Fibroblast of mammary gland (primary cell): Measurements from ENCODE around the gene SMAD3.

Source experiments
- DNase-seq: peaks from one replicate; pipeline ENCODE4 v3.0.0-alpha.2; 2010; ENCODE audit warnings: low read depth
- H3K4me3 ChIP-seq: 2 replicates; pipeline ENCODE4 v1.5.1; 2011; ENCODE audit warnings: low read depth, mild to moderate bottlenecking, low read length, moderate library complexity; ENCODE audit not compliant: control insufficient read depth
- TF ChIP-seq, protein P1 (sequence below): conservative IDR thresholded peaks from 2 replicates; pipeline ENCODE4 v1.5.1; 2011; ENCODE audit warnings: low read depth, low read length, inconsistent platforms; ENCODE audit not compliant: control insufficient read depth, insufficient read depth

Gene SMAD3

DNA sequence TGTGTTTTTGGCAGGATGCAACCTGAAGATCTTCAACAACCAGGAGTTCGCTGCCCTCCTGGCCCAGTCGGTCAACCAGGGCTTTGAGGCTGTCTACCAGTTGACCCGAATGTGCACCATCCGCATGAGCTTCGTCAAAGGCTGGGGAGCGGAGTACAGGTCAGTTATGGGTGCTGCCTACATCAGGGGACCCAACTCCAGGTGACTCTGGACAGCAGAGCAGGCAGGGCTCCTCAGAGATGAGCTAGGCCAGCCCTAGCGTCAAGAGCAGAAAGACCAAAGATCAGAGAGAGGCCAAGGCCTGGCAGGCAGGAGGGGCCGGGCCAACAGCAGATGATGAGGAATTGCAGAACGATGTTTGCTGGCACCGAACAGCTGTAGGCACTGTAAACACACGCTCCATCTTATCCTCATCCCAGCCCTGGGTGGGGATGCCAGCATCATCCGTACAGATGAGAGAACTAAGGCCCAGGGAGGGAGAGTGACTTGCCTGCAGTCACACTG lies 122.0 kb downstream of the SMAD3 start:
- TF ChIP-seq, protein P1, sequence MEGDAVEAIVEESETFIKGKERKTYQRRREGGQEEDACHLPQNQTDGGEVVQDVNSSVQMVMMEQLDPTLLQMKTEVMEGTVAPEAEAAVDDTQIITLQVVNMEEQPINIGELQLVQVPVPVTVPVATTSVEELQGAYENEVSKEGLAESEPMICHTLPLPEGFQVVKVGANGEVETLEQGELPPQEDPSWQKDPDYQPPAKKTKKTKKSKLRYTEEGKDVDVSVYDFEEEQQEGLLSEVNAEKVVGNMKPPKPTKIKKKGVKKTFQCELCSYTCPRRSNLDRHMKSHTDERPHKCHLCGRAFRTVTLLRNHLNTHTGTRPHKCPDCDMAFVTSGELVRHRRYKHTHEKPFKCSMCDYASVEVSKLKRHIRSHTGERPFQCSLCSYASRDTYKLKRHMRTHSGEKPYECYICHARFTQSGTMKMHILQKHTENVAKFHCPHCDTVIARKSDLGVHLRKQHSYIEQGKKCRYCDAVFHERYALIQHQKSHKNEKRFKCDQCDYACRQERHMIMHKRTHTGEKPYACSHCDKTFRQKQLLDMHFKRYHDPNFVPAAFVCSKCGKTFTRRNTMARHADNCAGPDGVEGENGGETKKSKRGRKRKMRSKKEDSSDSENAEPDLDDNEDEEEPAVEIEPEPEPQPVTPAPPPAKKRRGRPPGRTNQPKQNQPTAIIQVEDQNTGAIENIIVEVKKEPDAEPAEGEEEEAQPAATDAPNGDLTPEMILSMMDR = no peak
- no peak overlapping the region for H3K4me3 ChIP-seq
- no peak for DNase-seq

- TF ChIP-seq, protein P1 = no peak
- DNase-seq = peak; percentile 97
- H3K4me3 ChIP-seq = no peak overlapping the region
These were observed 123.3 kb downstream of the SMAD3 start for GRCh38 chr15:67188551-67189218.

DNA sequence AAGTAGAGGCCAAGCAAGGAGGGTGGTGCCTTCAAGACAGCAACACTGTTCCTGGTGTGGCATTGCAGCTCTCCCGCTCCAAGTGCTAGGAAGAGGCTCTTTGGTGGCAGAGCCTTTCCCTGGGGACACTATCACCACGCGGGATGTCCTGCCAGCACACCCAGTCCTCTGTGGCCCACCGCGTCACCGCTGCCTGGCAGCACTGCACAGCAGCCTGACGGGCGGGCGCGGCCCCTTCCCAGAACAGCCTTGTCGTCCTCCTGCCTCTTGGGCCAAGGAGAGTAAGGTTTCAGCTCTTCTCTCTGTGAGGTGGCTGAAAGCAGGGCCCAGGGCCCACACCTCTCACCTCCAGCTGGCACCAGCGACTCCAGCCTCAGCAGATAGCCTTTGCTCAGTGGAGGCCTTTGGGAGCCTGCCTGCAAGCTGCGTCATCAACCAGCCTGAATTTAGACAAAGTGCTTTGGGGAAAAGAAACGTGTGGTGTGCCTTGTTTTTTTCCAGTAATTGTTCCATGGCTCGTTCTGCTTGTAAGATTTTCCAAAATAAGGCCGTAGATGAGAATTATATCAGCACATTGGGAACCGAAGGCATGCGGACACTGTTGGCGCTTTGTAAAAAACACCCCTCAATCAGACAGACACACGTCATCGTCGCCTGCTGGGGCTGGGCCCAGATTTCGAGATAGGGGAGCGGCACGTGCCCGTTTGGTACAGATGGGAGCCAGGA lies 124.1 kb downstream of the SMAD3 start:
- TF ChIP-seq, protein P1 = no peak
- no peak overlapping the region for H3K4me3 ChIP-seq
- DNase-seq = peak; percentile 69

GRCh38 chr15:67190326-67190725 lies 124.9 kb downstream of the SMAD3 start:
- no peak for DNase-seq

GRCh38 chr15:67190813-67191212 lies 125.4 kb downstream of the SMAD3 start:
- TF ChIP-seq, protein P1 = no peak
- H3K4me3 ChIP-seq = no peak overlapping the region
- DNase-seq = no peak

More at GRCh38 chr15:67190326-67190725, 124.9 kb downstream of the SMAD3 start:
- no peak overlapping the region for H3K4me3 ChIP-seq
- TF ChIP-seq, protein P1 = no peak

DNA sequence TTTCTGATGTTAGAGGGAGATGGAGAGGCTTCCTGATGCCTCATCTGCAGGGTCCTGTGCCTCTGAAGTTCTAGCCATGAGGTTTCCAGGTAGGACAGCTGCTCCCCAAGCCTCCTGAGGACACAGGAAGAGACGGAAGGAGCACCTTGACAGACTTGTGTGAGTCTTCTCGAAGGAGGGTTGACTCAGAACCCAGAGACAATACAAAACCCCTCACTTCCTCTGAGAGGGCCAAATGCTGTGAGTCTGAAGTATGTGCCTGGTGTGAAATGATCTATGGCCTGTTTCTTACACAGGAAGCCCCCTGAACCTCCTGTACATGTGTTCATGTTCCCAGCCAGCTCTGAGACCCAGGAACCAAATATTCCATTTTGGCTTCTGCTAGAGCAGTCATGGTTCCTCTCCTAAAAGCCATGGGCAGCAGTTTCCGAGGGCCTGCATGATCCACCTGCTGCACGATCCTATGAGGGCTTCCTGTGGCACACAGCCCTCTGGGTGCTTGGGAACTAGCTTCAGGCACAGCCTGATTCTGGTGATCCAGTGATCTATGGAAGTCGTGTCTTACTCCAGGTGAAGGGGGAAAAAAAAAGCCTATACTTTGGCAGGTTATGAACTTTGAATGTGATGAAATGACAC lies 126.9 kb downstream of the SMAD3 start:
- TF ChIP-seq, protein P1 = no peak
- H3K4me3 ChIP-seq = no peak overlapping the region
- no peak for DNase-seq
